ENCODE data around the gene CXXC4.

Gene CXXC4

GRCh38 chr4:104486716-104487504 lies 7.8 kb downstream of the CXXC4 start:
- TF ChIP-seq, protein P1, sequence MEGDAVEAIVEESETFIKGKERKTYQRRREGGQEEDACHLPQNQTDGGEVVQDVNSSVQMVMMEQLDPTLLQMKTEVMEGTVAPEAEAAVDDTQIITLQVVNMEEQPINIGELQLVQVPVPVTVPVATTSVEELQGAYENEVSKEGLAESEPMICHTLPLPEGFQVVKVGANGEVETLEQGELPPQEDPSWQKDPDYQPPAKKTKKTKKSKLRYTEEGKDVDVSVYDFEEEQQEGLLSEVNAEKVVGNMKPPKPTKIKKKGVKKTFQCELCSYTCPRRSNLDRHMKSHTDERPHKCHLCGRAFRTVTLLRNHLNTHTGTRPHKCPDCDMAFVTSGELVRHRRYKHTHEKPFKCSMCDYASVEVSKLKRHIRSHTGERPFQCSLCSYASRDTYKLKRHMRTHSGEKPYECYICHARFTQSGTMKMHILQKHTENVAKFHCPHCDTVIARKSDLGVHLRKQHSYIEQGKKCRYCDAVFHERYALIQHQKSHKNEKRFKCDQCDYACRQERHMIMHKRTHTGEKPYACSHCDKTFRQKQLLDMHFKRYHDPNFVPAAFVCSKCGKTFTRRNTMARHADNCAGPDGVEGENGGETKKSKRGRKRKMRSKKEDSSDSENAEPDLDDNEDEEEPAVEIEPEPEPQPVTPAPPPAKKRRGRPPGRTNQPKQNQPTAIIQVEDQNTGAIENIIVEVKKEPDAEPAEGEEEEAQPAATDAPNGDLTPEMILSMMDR (IDR thresholded peaks at IDR 0.05): no peak

DNA sequence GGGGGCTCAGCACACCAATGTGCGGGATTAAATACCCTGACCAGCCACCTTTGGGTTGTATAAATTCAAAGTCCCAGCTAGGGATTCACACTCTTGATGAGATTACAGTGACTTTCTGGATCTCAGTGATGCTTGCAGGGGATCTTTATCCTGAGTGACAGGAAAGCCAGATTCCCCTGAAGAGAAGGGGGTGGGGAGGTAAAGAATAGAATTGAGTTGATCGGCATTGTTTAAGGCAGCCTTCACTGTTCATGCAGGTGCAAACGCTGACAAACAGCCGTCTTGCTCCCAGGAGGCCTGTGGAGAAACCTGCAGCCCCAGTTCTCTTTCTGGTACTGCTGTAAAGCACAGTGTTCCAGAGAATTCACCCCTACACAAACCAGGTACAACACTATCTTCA lies 19.0 kb downstream of the CXXC4 start:
- TF ChIP-seq, protein P1 (IDR thresholded peaks at IDR 0.05): no peak

- TF ChIP-seq, protein P1 (IDR thresholded peaks at IDR 0.05): no peak
Measured at GRCh38 chr4:104472766-104473165, 21.9 kb downstream of the CXXC4 start.

DNA sequence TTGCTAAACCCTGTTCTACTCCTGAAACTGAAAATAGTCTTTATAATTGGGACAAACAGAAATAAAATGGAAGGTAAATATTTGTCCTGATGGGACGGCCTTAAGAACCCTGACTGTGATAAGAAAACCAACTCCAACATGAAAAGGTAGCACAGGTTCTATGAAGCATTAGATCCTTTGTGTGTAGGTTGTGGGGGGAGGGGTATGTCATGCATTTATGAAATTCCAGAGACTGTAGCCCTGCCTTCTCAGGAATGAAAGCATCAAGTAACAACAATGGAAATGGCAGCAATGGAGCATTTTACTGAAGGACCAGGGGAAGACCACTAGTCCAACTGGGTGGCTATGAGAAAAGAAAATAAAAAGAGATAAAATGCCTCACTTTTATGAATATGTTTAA lies 23.9 kb downstream of the CXXC4 start:
- TF ChIP-seq, protein P1 (IDR thresholded peaks at IDR 0.05): no peak

DNA sequence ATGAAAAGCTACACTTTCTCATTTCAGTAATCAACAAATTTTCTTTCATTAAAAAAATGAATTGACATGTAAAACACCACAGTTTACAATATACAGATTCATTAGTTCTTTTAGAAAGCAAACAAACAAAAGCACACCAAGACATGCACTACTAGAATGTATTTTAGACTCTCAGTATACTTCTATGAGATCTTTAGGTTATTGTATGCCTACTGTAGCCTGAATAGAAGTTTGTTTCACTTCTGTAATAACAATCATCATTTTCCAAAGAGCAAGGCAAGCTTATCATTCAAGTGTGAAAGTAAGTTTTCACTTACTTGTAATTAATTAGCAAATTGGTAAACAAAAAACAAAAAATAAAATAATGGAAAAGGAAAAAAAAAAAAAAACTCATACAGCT lies 24.9 kb downstream of the CXXC4 start:
- TF ChIP-seq, protein P1 (IDR thresholded peaks at IDR 0.05): no peak

DNA sequence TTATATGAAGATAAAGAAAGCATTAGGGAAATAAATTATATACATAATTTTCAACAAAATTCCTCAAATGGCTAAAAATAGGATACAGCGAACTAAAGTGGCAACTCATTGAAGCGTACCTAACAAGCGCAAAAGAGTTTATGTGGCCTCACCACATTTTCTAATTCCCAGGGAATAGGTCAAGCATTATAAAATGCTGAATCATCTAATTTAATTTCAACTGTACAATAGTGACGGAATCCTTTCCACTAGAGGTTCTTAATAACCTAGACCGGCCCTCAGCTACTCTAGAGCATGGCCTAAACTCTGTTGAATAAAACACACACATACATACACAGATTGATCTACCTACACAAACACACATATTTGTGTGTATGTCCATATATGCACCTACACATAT lies 29.1 kb downstream of the CXXC4 start:
- TF ChIP-seq, protein P1 (IDR thresholded peaks at IDR 0.05): no peak

DNA sequence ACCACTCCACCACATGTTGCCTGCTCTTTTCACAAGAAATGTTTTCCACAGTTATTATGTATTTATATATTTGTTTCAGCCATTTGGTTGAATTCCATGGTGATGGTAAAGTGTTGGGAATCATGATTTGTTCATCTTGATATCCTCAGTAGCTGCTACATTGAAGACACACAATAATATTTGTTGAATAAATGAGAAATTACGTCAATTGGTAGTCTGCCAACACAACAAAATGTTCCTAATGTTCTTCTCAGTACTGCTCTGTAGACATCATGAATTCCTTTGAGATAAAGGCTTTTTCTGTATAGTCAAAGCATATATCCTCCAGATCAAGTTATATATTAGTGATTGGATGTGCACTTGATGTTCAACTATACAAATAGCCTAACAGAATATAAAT lies 29.5 kb downstream of the CXXC4 start:
- TF ChIP-seq, protein P1 (IDR thresholded peaks at IDR 0.05): no peak

GRCh38 chr4:104462641-104463040 lies 32.1 kb downstream of the CXXC4 start:
- TF ChIP-seq, protein P1 (IDR thresholded peaks at IDR 0.05): no peak

Measured in LNCAP (cell line).